H1 (cell line): Measurements from ENCODE around the gene IL23A. TPM values are rescaled to one million over a fixed set of nuclear protein-coding genes. Genes with fewer than 3 reads are reported as not detected.

Experiments used
- CTCF ChIA-PET: fragments of 300-600 bp; sonication (Branson Sonifier 250); formaldehyde crosslinking; loops from one replicate; lab custom pipeline; 2021; ENCODE audit not compliant: partially characterized antibody; lab: Charles Lee
- POLR2A ChIA-PET: fragments of 300-600 bp; sonication (Branson Sonifier 250); formaldehyde crosslinking; loops from one replicate; lab custom pipeline; 2021; ENCODE audit warnings: inconsistent platforms; ENCODE audit not compliant: partially characterized antibody; lab: Charles Lee
- DNase-seq, 2 experiments: peaks; one replicate each; pipeline versions ENCODE4 v3.0.0 to v3.0.0-alpha.2; 2010 to 2022; ENCODE audit warnings: low spot score in 2 of 2, low read depth in 1 of 2, mixed read lengths in 1 of 2
- FAIRE-seq: peaks from 2 replicates; lab custom pipeline; 2011; peaks lifted over from hg19 to GRCh38; lab: Jason Lieb, UNC
- H2AFZ ChIP-seq: 2 replicates; pipeline ENCODE4 v1.8.1; 2012; ENCODE audit warnings: low read length, inconsistent platforms
- H2AK5ac ChIP-seq: 2 replicates; pipeline ENCODE4 v1.6.1; 2013; ENCODE audit warnings: low read depth, low read length
- H2BK120ac ChIP-seq: replicated peaks from 2 replicates; pipeline ENCODE3; 2013; ENCODE audit warnings: low read depth, low read length, inconsistent platforms
- H2BK12ac ChIP-seq: 2 replicates; pipeline ENCODE4 v1.6.1; 2013; ENCODE audit warnings: low read depth, low read length
- H2BK15ac ChIP-seq: 2 replicates; pipeline ENCODE4 v1.6.1; 2013; ENCODE audit warnings: low read length
- H2BK20ac ChIP-seq: 2 replicates; pipeline ENCODE4 v1.6.1; 2013; ENCODE audit warnings: low read length
- H2BK5ac ChIP-seq: 2 replicates; pipeline ENCODE4 v1.6.1; 2013; ENCODE audit warnings: low read depth, low read length
- H3K14ac ChIP-seq: 2 replicates; pipeline ENCODE4 v1.6.1; 2013; ENCODE audit warnings: inconsistent platforms; ENCODE audit not compliant: insufficient read length
- H3K18ac ChIP-seq: 2 replicates; pipeline ENCODE4 v1.6.1; 2013; ENCODE audit warnings: low read length; ENCODE audit errors: extremely low read depth
- H3K23ac ChIP-seq: 2 replicates; pipeline ENCODE4 v1.6.1; 2013; ENCODE audit warnings: inconsistent platforms; ENCODE audit not compliant: insufficient read length
- H3K23me2 ChIP-seq: 2 replicates; pipeline ENCODE4 v1.6.1; 2013; ENCODE audit warnings: low read depth, low read length
- H3K27ac ChIP-seq: 2 replicates; pipeline ENCODE4 v1.6.1; 2011; ENCODE audit warnings: low read depth, low read length, inconsistent platforms
- H3K27me3 ChIP-seq, 4 experiments: replicated peaks in 1 of 4; 1 replicate in 1 of 4; 2 replicates in 3 of 4; pipeline versions ENCODE4 v1.6.1 to v1.8.1; 2011 to 2013; ENCODE audit warnings: low read length in 3 of 4, mild to moderate bottlenecking in 3 of 4, inconsistent platforms in 2 of 4, mixed read lengths in 2 of 4, moderate library complexity in 1 of 4; ENCODE audit not compliant: control insufficient read depth in 3 of 4, insufficient read depth in 3 of 4; ENCODE audit errors: extremely low read depth in 1 of 4
- H3K36me3 ChIP-seq, 4 experiments: 2 replicates each; pipeline versions ENCODE4 v1.6.1 to v1.8.1; 2011 to 2013; ENCODE audit warnings: mild to moderate bottlenecking in 4 of 4, low read length in 3 of 4, moderate library complexity in 2 of 4, control low read depth in 1 of 4, inconsistent platforms in 1 of 4; ENCODE audit not compliant: insufficient read depth in 4 of 4, control insufficient read depth in 2 of 4
- H3K4ac ChIP-seq: replicated peaks from 2 replicates; pipeline ENCODE3; 2013; ENCODE audit warnings: low read length, low read depth, mixed read lengths, inconsistent platforms; ENCODE audit not compliant: insufficient read length
- H3K4me1 ChIP-seq, 4 experiments: replicated peaks in 1 of 4; 1 replicate in 1 of 4; 2 replicates in 3 of 4; pipeline versions ENCODE4 v1.6.1 to v1.8.1; 2011 to 2013; ENCODE audit warnings: low read length in 3 of 4, inconsistent platforms in 2 of 4, mixed read lengths in 1 of 4; ENCODE audit not compliant: insufficient read depth in 4 of 4, control insufficient read depth in 3 of 4
- H3K4me2 ChIP-seq, 2 experiments: 2 replicates each; pipeline versions ENCODE4 v1.6.1 to v1.8.1; 2011 to 2013; ENCODE audit warnings: low read depth in 2 of 2, low read length in 2 of 2, control low read depth in 1 of 2, inconsistent platforms in 1 of 2, mild to moderate bottlenecking in 1 of 2; ENCODE audit not compliant: insufficient read depth in 1 of 2
- H3K4me3 ChIP-seq, 4 experiments: fragments of 200-600, 300-600 bp in 1 of 4; sonication (generic), shearing (Covaris generic), sonication (Bioruptor Twin) in 1 of 4; 2 replicates each; pipeline versions ENCODE4 v1.5.1 to v1.8.1; 2011 to 2016; ENCODE audit warnings: low read length in 4 of 4, low read depth in 3 of 4, control low read depth in 2 of 4, inconsistent platforms in 2 of 4, mild to moderate bottlenecking in 2 of 4, mixed read lengths in 1 of 4, moderate library complexity in 1 of 4; ENCODE audit not compliant: insufficient read depth in 2 of 4; ENCODE audit errors: extremely low read depth in 1 of 4
- H3K56ac ChIP-seq: replicated peaks from 2 replicates; pipeline ENCODE3; 2013; ENCODE audit warnings: low read depth, mild to moderate bottlenecking, mixed read lengths, low read length, inconsistent platforms; ENCODE audit not compliant: insufficient read length
- H3K79me1 ChIP-seq: 2 replicates; pipeline ENCODE4 v1.6.1; 2013; ENCODE audit warnings: low read depth, low read length, control low read depth
- H3K79me2 ChIP-seq, 2 experiments: 2 replicates each; pipeline versions ENCODE4 v1.6.1 to v1.8.1; 2012 to 2013; ENCODE audit warnings: low read length in 2 of 2, mild to moderate bottlenecking in 2 of 2, inconsistent platforms in 1 of 2; ENCODE audit not compliant: insufficient read depth in 2 of 2, control insufficient read depth in 1 of 2
- H3K9ac ChIP-seq, 4 experiments: replicated peaks in 1 of 4; 1 replicate in 1 of 4; 2 replicates in 3 of 4; pipeline versions ENCODE4 v1.6.1 to v1.8.1; 2011 to 2013; ENCODE audit warnings: low read depth in 3 of 4, low read length in 3 of 4, control low read depth in 2 of 4, mild to moderate bottlenecking in 2 of 4, moderate library complexity in 2 of 4, inconsistent platforms in 1 of 4; ENCODE audit errors: extremely low read depth in 1 of 4
- H3K9me3 ChIP-seq, 2 experiments: 2 replicates each; pipeline versions ENCODE4 v1.6.1 to v1.8.1; 2012 to 2013; ENCODE audit warnings: mild to moderate bottlenecking in 2 of 2, moderate library complexity in 2 of 2, control low read depth in 1 of 2, inconsistent platforms in 1 of 2, low read depth in 1 of 2, low read length in 1 of 2, mixed read lengths in 1 of 2; ENCODE audit not compliant: insufficient read depth in 2 of 2
- H4K20me1 ChIP-seq, 2 experiments: replicated peaks in 1 of 2; 2 replicates each; pipeline versions ENCODE3 to v1.8.1; 2011 to 2013; ENCODE audit warnings: inconsistent platforms in 2 of 2, low read length in 2 of 2, mild to moderate bottlenecking in 1 of 2; ENCODE audit not compliant: insufficient read depth in 2 of 2, control insufficient read depth in 1 of 2
- H4K5ac ChIP-seq: 2 replicates; pipeline ENCODE4 v1.6.1; 2013; ENCODE audit warnings: low read length, low read depth, mixed read lengths, inconsistent platforms; ENCODE audit not compliant: insufficient read length
- H4K8ac ChIP-seq: 2 replicates; pipeline ENCODE4 v1.8.0; 2013; ENCODE audit warnings: mild to moderate bottlenecking, moderate library complexity, low read length, inconsistent platforms; ENCODE audit not compliant: insufficient read depth; ENCODE audit errors: extremely low read depth
- H4K91ac ChIP-seq: replicated peaks from 2 replicates; pipeline ENCODE3; 2013; ENCODE audit warnings: low read length, mixed read lengths, inconsistent platforms; ENCODE audit not compliant: insufficient read length
- CHD1 ChIP-seq: IDR thresholded peaks from 2 replicates; pipeline ENCODE4 v1.6.1; 2012; ENCODE audit warnings: low read depth, low read length, improper control_type of control experiment
- WGBS, 2 experiments: shearing (Covaris generic) in 1 of 2; methylation state at CpG; one replicate each; pipeline versions ENCODE4 v1.1.6 to v1.1.7; 2013 to 2015; ENCODE audit warnings: low lambda C conversion rate in 2 of 2, mixed read lengths in 2 of 2, inconsistent platforms in 1 of 2, low coverage in 1 of 2, missing lambda C conversion rate in 1 of 2; ENCODE audit not compliant: insufficient replicate concordance in 2 of 2, insufficient coverage in 1 of 2, insufficient read length in 1 of 2; ENCODE audit errors: extremely low coverage in 1 of 2, missing lambda C conversion rate in 1 of 2; 5-methylcytosine and 5-hydroxymethylcytosine counted together
- polyA plus RNA-seq, 7 experiments: library from polyadenylated mRNA; depleted of rRNA in 3 of 7; stranded (reverse) in 5 of 7; unstranded in 2 of 7; fragments of >200 nt in 5 of 7; fragments of 200-250 nt in 2 of 7; gene quantifications; 1 replicate in 5 of 7; 2 replicates in 1 of 7; 4 replicates in 1 of 7; pipeline versions ENCODE4 v1.2.1 to v1.2.3, GENCODE V29; 2011 to 2013; ENCODE audit warnings: missing spikeins in 2 of 7, mixed read lengths in 2 of 7
- total RNA-seq: library from RNA; stranded (reverse); fragmentation: NEBNext Ultra II Directional; extraction: Animal tissue kit (Norgen Biotek cat#: 25700); gene quantifications from 2 replicates; pipeline ENCODE4 v1.2.1, GENCODE V29; 2021

Gene IL23A
- total and polyA plus RNA-seq, 2 of the 8 experiments (the other 6 are each of a cell fraction or from before 2014, with no cell fraction given) = 2.3 to 3.6 TPM

DNA sequence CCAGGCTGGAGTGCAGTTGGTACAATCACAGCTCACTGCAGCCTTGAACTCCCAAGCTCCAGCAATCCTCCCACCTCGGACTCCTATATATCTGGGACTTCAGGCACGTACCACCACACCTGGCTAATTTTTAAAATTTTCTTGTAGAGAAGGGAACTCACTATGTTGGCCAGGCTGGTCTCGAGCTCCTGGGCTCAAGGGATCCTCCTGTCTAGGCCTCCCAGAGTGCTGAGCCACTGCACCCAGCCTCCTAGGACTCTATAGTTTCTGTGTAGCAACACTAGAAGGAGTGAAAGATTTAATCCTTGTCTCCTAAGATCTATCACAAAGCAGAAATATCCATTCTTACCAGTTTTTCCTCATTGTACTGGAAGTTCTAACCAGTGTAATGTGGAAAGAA, 28.3 kb downstream of the IL23A start:
- DNase-seq = no peak
- no peak for FAIRE-seq
- no peak overlapping the region for H3K23ac ChIP-seq
- no peak overlapping the region for H3K4ac ChIP-seq
- no peak overlapping the region for H3K14ac ChIP-seq
- no peaks in the 10 kb centered on the region for H3K9me3 ChIP-seq
- H3K79me2 ChIP-seq = no peaks in the 10 kb centered on the region
- no peak overlapping the region for H2BK12ac ChIP-seq
- no peaks in the 10 kb centered on the region for H3K23me2 ChIP-seq
- no peak overlapping the region for H4K5ac ChIP-seq
- ChIA-PET CTCF (interaction anchor here (1.4 kb wide), 1 partner anchor 31 kb away, joined by 3 read pairs; no protein-coding TSS in a partner anchor), POLR2A (interaction anchor here (0.6 kb wide), 1 partner anchor 110 kb away, joined by 4 read pairs; no protein-coding TSS in a partner anchor)
- H3K18ac ChIP-seq = no peak overlapping the region
- no peak overlapping the region for H3K4me3 ChIP-seq
- no peak overlapping the region for H2BK5ac ChIP-seq
- no peak overlapping the region for H2BK15ac ChIP-seq
- H3K4me2 ChIP-seq = no peak overlapping the region
- no peak overlapping the region for H2AFZ ChIP-seq
- no peak overlapping the region for H3K27ac ChIP-seq
- H3K56ac ChIP-seq = no peak overlapping the region
- H3K9ac ChIP-seq = no peak overlapping the region
- no peaks in the 10 kb centered on the region for H4K20me1 ChIP-seq
- H2BK20ac ChIP-seq = no peak overlapping the region
- WGBS, 2 experiments = 89% methylated on average over 3 of the region's 3 CpGs; no CpG with 5 or more reads in 1 of the 2 experiments
- H3K79me1 ChIP-seq = no peaks in the 10 kb centered on the region
- H2AK5ac ChIP-seq = no peak overlapping the region
- H3K27me3 ChIP-seq = peaks cover 0 to 3% (median 0%) of the 10 kb centered on the region in 4 experiments; a peak in 1 of 7 replicates
- H3K4me1 ChIP-seq = no peaks in the 10 kb centered on the region
- TF ChIP-seq CHD1 = no peak
- no peak overlapping the region for H2BK120ac ChIP-seq
- peak overlapping the region; percentile 14; the same call in 1 of the 2 replicates for H4K8ac ChIP-seq
- H3K36me3 ChIP-seq = no peaks in the 10 kb centered on the region
- no peak overlapping the region for H4K91ac ChIP-seq
